ENCODE data around the gene GBX1. TPM values are rescaled to one million over a fixed set of nuclear protein-coding genes. Genes with fewer than 3 reads are reported as not detected.

The GBX1 gene
- total RNA-seq, 1 experiment from 2014 or later = not detected

- Mint-ChIP-seq H3K4me3 (ENCODE audit: unreplicated experiment) (no peak overlapping the region), H3K27ac (ENCODE audit: unreplicated experiment) (no peak overlapping the region), H3K4me1 (ENCODE audit: low read depth, unreplicated experiment) (no peaks in the 10 kb centered on the region), H3K9me3 (ENCODE audit: unreplicated experiment) (no peaks in the 10 kb centered on the region), H3K36me3 (ENCODE audit: insufficient read depth, unreplicated experiment) (peaks cover 31% of the 10 kb centered on the region), H3K27me3 (ENCODE audit: insufficient read depth, unreplicated experiment) (no peaks in the 10 kb centered on the region)
- TSS peak; percentile 15 for BruUV-seq (replicated peaks)
- Histone ChIP-seq H3K9me3 (no peaks in the 10 kb centered on the region), H3K36me3 (ENCODE audit: control insufficient read depth, insufficient read depth, low read length) (peaks cover 2% of the 10 kb centered on the region; the same call in 1 of the 2 replicates), H3K4me1 (no peaks in the 10 kb centered on the region), H3K4me3 (ENCODE audit: low read depth, low read length) (no peak overlapping the region), H3K27me3 (replicated peaks; ENCODE audit: control insufficient read depth, insufficient read depth, low read length) (no peaks in the 10 kb centered on the region)
- no peak for DNase-seq
- CTCF ChIA-PET = interaction anchor here (0.8 kb wide), 1 partner anchor 13 kb away, joined by 5 read pairs; no protein-coding TSS in a partner anchor
- intact Hi-C loops (cut with micrococcal nuclease; ENCODE audit: unreplicated experiment) = no loop called here
- POLR2A ChIA-PET = interaction anchor here (0.6 kb wide), 1 partner anchor 383 kb away, joined by 7 read pairs; no protein-coding TSS in a partner anchor
- no peak for TF ChIP-seq CTCF (IDR thresholded peaks at IDR 0.05; ENCODE audit: insufficient read depth in 1 of 2, low read depth in 1 of 2, low read length in 1 of 2, severe bottlenecking in 1 of 2, unreplicated experiment in 1 of 2)
Observed at GRCh38 chr7:151143261-151144015, 24.1 kb downstream of the GBX1 start.

- H3K36me3 ChIP-seq (ENCODE audit: control insufficient read depth, insufficient read depth, low read length) = peaks cover 2% of the 10 kb centered on the region; the same call in 1 of the 2 replicates
- no peak overlapping the region for H3K27ac Mint-ChIP-seq (ENCODE audit: unreplicated experiment)
- POLR2A ChIA-PET = interaction anchor here (0.6 kb wide), 1 partner anchor 384 kb away, joined by 7 read pairs; no protein-coding TSS in a partner anchor
- H3K9me3 Mint-ChIP-seq (ENCODE audit: unreplicated experiment) = no peaks in the 10 kb centered on the region
- no peak overlapping the region for H3K4me3 Mint-ChIP-seq (ENCODE audit: unreplicated experiment)
- no TSS peak for BruUV-seq (replicated peaks)
- no peak for DNase-seq
- peaks cover 31% of the 10 kb centered on the region for H3K36me3 Mint-ChIP-seq (ENCODE audit: insufficient read depth, unreplicated experiment)
- H3K4me3 ChIP-seq (ENCODE audit: low read depth, low read length) = no peak overlapping the region
- intact Hi-C loops (cut with micrococcal nuclease; ENCODE audit: unreplicated experiment) = no loop called here
- H3K27me3 ChIP-seq (replicated peaks; ENCODE audit: control insufficient read depth, insufficient read depth, low read length) = no peaks in the 10 kb centered on the region
- no peaks in the 10 kb centered on the region for H3K27me3 Mint-ChIP-seq (ENCODE audit: insufficient read depth, unreplicated experiment)
- no peaks in the 10 kb centered on the region for H3K4me1 Mint-ChIP-seq (ENCODE audit: low read depth, unreplicated experiment)
- H3K4me1 ChIP-seq = no peaks in the 10 kb centered on the region
- no peak for TF ChIP-seq CTCF (IDR thresholded peaks at IDR 0.05; ENCODE audit: insufficient read depth in 1 of 2, low read depth in 1 of 2, low read length in 1 of 2, severe bottlenecking in 1 of 2, unreplicated experiment in 1 of 2)
- CTCF ChIA-PET = no interaction called here
- no peaks in the 10 kb centered on the region for H3K9me3 ChIP-seq
Observed at GRCh38 chr7:151142686-151143040, 24.8 kb downstream of the GBX1 start.

- no peaks in the 10 kb centered on the region for H3K4me1 Mint-ChIP-seq (ENCODE audit: low read depth, unreplicated experiment)
- H3K36me3 ChIP-seq (ENCODE audit: control insufficient read depth, insufficient read depth, low read length) = peaks cover 2% of the 10 kb centered on the region; the same call in 1 of the 2 replicates
- no peak overlapping the region for H3K4me3 Mint-ChIP-seq (ENCODE audit: unreplicated experiment)
- no peak for TF ChIP-seq CTCF (IDR thresholded peaks at IDR 0.05; ENCODE audit: insufficient read depth in 1 of 2, low read depth in 1 of 2, low read length in 1 of 2, severe bottlenecking in 1 of 2, unreplicated experiment in 1 of 2)
- no peaks in the 10 kb centered on the region for H3K27me3 Mint-ChIP-seq (ENCODE audit: insufficient read depth, unreplicated experiment)
- CTCF ChIA-PET = interaction anchor here (1.7 kb wide), 1 partner anchor 18 kb away, joined by 6 read pairs; no protein-coding TSS in a partner anchor
- no peak overlapping the region for H3K4me3 ChIP-seq (ENCODE audit: low read depth, low read length)
- H3K4me1 ChIP-seq = no peaks in the 10 kb centered on the region
- H3K36me3 Mint-ChIP-seq (ENCODE audit: insufficient read depth, unreplicated experiment) = peaks cover 31% of the 10 kb centered on the region
- intact Hi-C loops (cut with micrococcal nuclease; ENCODE audit: unreplicated experiment) = no loop called here
- no peak overlapping the region for H3K27ac Mint-ChIP-seq (ENCODE audit: unreplicated experiment)
- no peaks in the 10 kb centered on the region for H3K9me3 Mint-ChIP-seq (ENCODE audit: unreplicated experiment)
- no peaks in the 10 kb centered on the region for H3K27me3 ChIP-seq (replicated peaks; ENCODE audit: control insufficient read depth, insufficient read depth, low read length)
- no peaks in the 10 kb centered on the region for H3K9me3 ChIP-seq
- BruUV-seq (replicated peaks) = no TSS peak
- POLR2A ChIA-PET = no interaction called here
- no peak for DNase-seq
Observed at GRCh38 chr7:151141855-151142685, 25.4 kb downstream of the GBX1 start.
